Measurements from ENCODE around the gene CMTM3. TPM values are rescaled to one million over a fixed set of nuclear protein-coding genes. Genes with fewer than 3 reads are reported as not detected.

Gene CMTM3
- total RNA-seq, 1 experiment from 2014 or later: 39.2 TPM

DNA sequence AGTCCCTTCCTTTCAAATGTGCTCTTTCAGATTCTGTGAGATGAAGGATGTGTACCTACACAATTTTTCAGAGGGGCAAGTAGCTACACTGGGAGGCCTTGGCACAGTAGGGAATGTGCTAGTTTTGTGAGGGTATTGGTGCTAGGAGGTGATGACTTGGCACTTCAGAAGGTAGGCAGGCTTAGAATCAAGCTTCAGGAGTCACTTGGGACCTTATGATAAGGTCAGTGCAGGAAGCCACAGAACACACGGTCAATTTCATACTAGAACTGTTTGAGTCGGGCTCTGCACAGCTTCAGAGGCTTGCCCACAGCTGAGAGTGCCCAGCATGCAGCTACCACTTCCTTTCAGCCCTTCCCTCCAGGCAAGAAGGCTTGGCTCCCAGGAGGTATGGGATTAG is 32.1 kb upstream of the CMTM3 start:
- no peak overlapping the region for H3K4ac ChIP-seq (ENCODE audit: low read depth, low read length)
- no peak overlapping the region for H3T11ph ChIP-seq (ENCODE audit: low read length)
- H2BK20ac ChIP-seq (ENCODE audit: low read depth, low read length, poor library complexity, severe bottlenecking): no peak overlapping the region
- H4K20me1 ChIP-seq (ENCODE audit: control insufficient read depth, insufficient read depth, insufficient read length): no peaks in the 10 kb centered on the region
- no peak overlapping the region for H2AFZ ChIP-seq (ENCODE audit: low read length)
- no peak overlapping the region for H4K91ac ChIP-seq (ENCODE audit: insufficient read length, low read depth, low read length)
- Mint-ChIP-seq H3K27me3 (ENCODE audit: low read depth) (peaks cover 4% of the 10 kb centered on the region), H3K27ac (peak overlapping the region in 1 of 3 experiments; percentile 17; a peak in 1 of 7 replicates), H3K36me3 (ENCODE audit: insufficient read depth in 1 of 3, low read depth in 3 of 3) (peaks cover under 1 to 1% (median 1%) of the 10 kb centered on the region in 3 experiments; a peak in 4 of 7 replicates), H3K9me3 (no peaks in the 10 kb centered on the region), H3K4me1 (peaks cover 0 to 3% of the 10 kb centered on the region in 2 experiments; a peak in 1 of 4 replicates), H3K4me3 (no peak overlapping the region)
- H2BK5ac ChIP-seq (ENCODE audit: insufficient read length, low read length): no peak overlapping the region
- H3K56ac ChIP-seq (ENCODE audit: insufficient read length, low read depth, low read length): no peak overlapping the region
- H3K9me3 ChIP-seq (ENCODE audit: control insufficient read depth, low read depth, low read length): no peaks in the 10 kb centered on the region
- no peak overlapping the region for H2BK15ac ChIP-seq (ENCODE audit: low read depth, low read length)
- no CpG with 5 or more reads among the region's 2 CpGs for WGBS (ENCODE audit: extremely low coverage, insufficient read length, low lambda C conversion rate)
- H2BK120ac ChIP-seq (ENCODE audit: low read depth, low read length, poor library complexity, severe bottlenecking): no peak overlapping the region
- TF ChIP-seq, protein P1, sequence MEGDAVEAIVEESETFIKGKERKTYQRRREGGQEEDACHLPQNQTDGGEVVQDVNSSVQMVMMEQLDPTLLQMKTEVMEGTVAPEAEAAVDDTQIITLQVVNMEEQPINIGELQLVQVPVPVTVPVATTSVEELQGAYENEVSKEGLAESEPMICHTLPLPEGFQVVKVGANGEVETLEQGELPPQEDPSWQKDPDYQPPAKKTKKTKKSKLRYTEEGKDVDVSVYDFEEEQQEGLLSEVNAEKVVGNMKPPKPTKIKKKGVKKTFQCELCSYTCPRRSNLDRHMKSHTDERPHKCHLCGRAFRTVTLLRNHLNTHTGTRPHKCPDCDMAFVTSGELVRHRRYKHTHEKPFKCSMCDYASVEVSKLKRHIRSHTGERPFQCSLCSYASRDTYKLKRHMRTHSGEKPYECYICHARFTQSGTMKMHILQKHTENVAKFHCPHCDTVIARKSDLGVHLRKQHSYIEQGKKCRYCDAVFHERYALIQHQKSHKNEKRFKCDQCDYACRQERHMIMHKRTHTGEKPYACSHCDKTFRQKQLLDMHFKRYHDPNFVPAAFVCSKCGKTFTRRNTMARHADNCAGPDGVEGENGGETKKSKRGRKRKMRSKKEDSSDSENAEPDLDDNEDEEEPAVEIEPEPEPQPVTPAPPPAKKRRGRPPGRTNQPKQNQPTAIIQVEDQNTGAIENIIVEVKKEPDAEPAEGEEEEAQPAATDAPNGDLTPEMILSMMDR (conservative IDR thresholded peaks at IDR 0.05): no peak
- H3K79me2 ChIP-seq (ENCODE audit: insufficient read depth, low read length): no peaks in the 10 kb centered on the region
- no peaks in the 10 kb centered on the region for H3K23me2 ChIP-seq (ENCODE audit: insufficient read length, low read depth, low read length, poor library complexity, severe bottlenecking)
- H3K27me3 ChIP-seq (ENCODE audit: insufficient read depth, low read length): no peaks in the 10 kb centered on the region; the same call in 1 of the 2 replicates
- no peak overlapping the region for H4K5ac ChIP-seq (ENCODE audit: insufficient read length, low read depth, low read length)
- H2AK5ac ChIP-seq (ENCODE audit: insufficient read length, low read length): no peak overlapping the region
- no peak overlapping the region for H4K8ac ChIP-seq (replicated peaks; ENCODE audit: insufficient read length, low read depth, low read length)
- no peak overlapping the region for H2BK12ac ChIP-seq (ENCODE audit: insufficient read length, low read depth, low read length)
- DNase-seq: no peak
- no peaks in the 10 kb centered on the region for H3K4me1 ChIP-seq (ENCODE audit: insufficient read depth, low read length)
- no peak overlapping the region for H3K9ac ChIP-seq (ENCODE audit: extremely low read depth, insufficient read length, low read length)
- no peak overlapping the region for H3K14ac ChIP-seq (ENCODE audit: insufficient read depth, low read length)
- no peak overlapping the region for H3K27ac ChIP-seq (ENCODE audit: insufficient read length, low read depth, low read length)
- no peak overlapping the region for H3K4me2 ChIP-seq (ENCODE audit: insufficient read depth, insufficient read length, low read length)
- no peak overlapping the region for H3K18ac ChIP-seq (ENCODE audit: insufficient read length, low read depth, low read length)
- no peaks in the 10 kb centered on the region for H3K79me1 ChIP-seq (ENCODE audit: insufficient read depth, low read depth, low read length, poor library complexity, severe bottlenecking)
- H3K23ac ChIP-seq (ENCODE audit: insufficient read length, low read depth, low read length): no peak overlapping the region
